ENCODE measurements around the gene CACNB3.
A peak's percentile ranks its signal among the peaks of the same experiment; 100 is the strongest.

DNA sequence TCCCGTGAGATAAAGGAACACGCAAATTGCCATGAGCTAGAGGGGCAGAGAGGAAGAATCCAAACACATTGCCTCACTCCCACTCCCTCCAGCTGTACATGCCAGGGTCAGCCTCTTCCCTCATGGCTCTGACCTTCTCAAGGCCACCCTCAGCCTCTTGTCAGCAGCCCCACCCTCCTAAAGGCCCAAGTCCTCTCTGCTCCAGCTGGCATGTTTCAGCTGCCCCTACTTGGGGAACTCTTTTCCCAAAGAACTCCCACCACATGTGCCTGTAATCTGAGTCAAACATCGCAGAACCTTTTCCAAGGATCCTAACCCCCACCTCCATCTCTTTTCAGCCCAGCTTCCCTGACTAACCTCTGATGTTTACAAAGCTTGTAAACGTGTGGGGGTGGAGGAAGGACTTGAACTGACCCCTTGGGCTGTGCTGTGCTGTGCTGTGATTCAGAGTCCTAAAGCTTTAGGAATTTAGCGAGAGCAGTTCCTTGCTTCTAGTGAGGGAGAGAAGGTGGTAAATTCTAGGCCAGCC lies 7.3 kb upstream of the CACNB3 start:
- TF ChIP-seq CTCF (IDR thresholded peaks at IDR 0.05; ENCODE audit: low read depth, low read length, missing input control) (no peak), EGR1 (IDR thresholded peaks at IDR 0.05; ENCODE audit: low read depth in 2 of 2) (peak in 1 of 2 donors; percentile 26), RXRA (IDR thresholded peaks at IDR 0.05) (no peak), TAF1 (conservative IDR thresholded peaks at IDR 0.05) (no peak), ZBTB33 (IDR thresholded peaks at IDR 0.05) (no peak), GABPA (IDR thresholded peaks at IDR 0.05 in 1 of 2, conservative IDR thresholded peaks at IDR 0.05 in 1 of 2) (no peak), FOXA1 (IDR thresholded peaks at IDR 0.05) (no peak), RAD21 (IDR thresholded peaks at IDR 0.05) (no peak), SP1 (IDR thresholded peaks at IDR 0.05) (no peak), YY1 (IDR thresholded peaks at IDR 0.05) (no peak), MAX (IDR thresholded peaks at IDR 0.05) (no peak), REST (IDR thresholded peaks at IDR 0.05) (no peak), NR2F2 (IDR thresholded peaks at IDR 0.05) (no peak)
- TF ChIP-seq, protein P1, sequence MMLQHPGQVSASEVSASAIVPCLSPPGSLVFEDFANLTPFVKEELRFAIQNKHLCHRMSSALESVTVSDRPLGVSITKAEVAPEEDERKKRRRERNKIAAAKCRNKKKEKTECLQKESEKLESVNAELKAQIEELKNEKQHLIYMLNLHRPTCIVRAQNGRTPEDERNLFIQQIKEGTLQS (IDR thresholded peaks at IDR 0.05): no peak

All from liver (tissue), 3 donors.